Measurements from ENCODE around the gene KRT73. TPM values are rescaled to one million over a fixed set of nuclear protein-coding genes. Genes with fewer than 3 reads are reported as not detected.

The KRT73 gene
- total RNA-seq, 1 experiment from 2014 or later: not detected

DNA sequence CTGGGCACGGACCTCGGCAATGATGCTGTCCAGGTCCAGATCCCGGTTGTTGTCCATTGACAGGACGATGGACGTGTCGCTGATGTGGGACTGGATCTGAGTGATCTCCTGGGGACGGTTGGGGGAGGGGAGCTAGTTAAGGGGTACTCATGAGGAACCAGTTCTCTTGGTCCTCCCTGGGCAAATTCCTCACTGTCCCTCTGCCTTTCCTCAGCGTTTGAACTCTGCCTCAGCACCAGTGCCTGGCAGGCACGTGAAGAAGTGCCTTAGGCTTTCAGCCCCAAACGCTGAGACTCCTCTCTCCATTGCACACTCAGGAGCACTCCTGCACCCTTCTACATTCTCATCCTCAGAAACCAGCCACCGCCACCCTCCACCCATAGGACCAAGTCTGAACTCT is 26.8 kb downstream of the KRT73 start:
- no peak overlapping the region for H2BK12ac ChIP-seq (ENCODE audit: insufficient read length, low read depth, low read length)
- no peak overlapping the region; a peak in 1 of 7 replicates for H3K27ac Mint-ChIP-seq
- H3K9me3 Mint-ChIP-seq: peaks cover 26 to 39% of the 10 kb centered on the region in 2 experiments
- no peak overlapping the region for H3K23ac ChIP-seq (ENCODE audit: insufficient read length, low read depth, low read length)
- no peaks in the 10 kb centered on the region for H3K79me2 ChIP-seq (ENCODE audit: insufficient read depth, low read length)
- no peak overlapping the region for H3K4me2 ChIP-seq (ENCODE audit: insufficient read depth, insufficient read length, low read length)
- DNase-seq: no peak
- H2BK5ac ChIP-seq (ENCODE audit: insufficient read length, low read length): no peak overlapping the region
- H3K36me3 Mint-ChIP-seq (ENCODE audit: insufficient read depth in 1 of 3, low read depth in 3 of 3): peaks cover 3 to 13% (median 11%) of the 10 kb centered on the region in 3 experiments
- H2AK5ac ChIP-seq (ENCODE audit: insufficient read length, low read length): no peak overlapping the region
- no peak overlapping the region for H3T11ph ChIP-seq (ENCODE audit: low read length)
- H2BK120ac ChIP-seq (ENCODE audit: low read depth, low read length, poor library complexity, severe bottlenecking): no peak overlapping the region
- H3K18ac ChIP-seq (ENCODE audit: insufficient read length, low read depth, low read length): no peak overlapping the region
- H3K56ac ChIP-seq (ENCODE audit: insufficient read length, low read depth, low read length): no peak overlapping the region
- TF ChIP-seq, protein P1, sequence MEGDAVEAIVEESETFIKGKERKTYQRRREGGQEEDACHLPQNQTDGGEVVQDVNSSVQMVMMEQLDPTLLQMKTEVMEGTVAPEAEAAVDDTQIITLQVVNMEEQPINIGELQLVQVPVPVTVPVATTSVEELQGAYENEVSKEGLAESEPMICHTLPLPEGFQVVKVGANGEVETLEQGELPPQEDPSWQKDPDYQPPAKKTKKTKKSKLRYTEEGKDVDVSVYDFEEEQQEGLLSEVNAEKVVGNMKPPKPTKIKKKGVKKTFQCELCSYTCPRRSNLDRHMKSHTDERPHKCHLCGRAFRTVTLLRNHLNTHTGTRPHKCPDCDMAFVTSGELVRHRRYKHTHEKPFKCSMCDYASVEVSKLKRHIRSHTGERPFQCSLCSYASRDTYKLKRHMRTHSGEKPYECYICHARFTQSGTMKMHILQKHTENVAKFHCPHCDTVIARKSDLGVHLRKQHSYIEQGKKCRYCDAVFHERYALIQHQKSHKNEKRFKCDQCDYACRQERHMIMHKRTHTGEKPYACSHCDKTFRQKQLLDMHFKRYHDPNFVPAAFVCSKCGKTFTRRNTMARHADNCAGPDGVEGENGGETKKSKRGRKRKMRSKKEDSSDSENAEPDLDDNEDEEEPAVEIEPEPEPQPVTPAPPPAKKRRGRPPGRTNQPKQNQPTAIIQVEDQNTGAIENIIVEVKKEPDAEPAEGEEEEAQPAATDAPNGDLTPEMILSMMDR (conservative IDR thresholded peaks at IDR 0.05): no peak
- H3K4me1 Mint-ChIP-seq: no peaks in the 10 kb centered on the region
- H4K20me1 ChIP-seq (ENCODE audit: control insufficient read depth, insufficient read depth, insufficient read length): no peaks in the 10 kb centered on the region
- no CpG with 5 or more reads among the region's 11 CpGs for WGBS (ENCODE audit: extremely low coverage, insufficient read length, low lambda C conversion rate)
- H3K27me3 ChIP-seq (ENCODE audit: insufficient read depth, low read length): no peaks in the 10 kb centered on the region
- H3K4ac ChIP-seq (ENCODE audit: low read depth, low read length): no peak overlapping the region
- no peak overlapping the region for H3K14ac ChIP-seq (ENCODE audit: insufficient read depth, low read length)
- H2BK15ac ChIP-seq (ENCODE audit: low read depth, low read length): no peak overlapping the region
- H3K79me1 ChIP-seq (ENCODE audit: insufficient read depth, low read depth, low read length, poor library complexity, severe bottlenecking): no peaks in the 10 kb centered on the region
- H3K9me3 ChIP-seq (ENCODE audit: control insufficient read depth, low read depth, low read length): peaks cover 15% of the 10 kb centered on the region
- H4K91ac ChIP-seq (ENCODE audit: insufficient read length, low read depth, low read length): no peak overlapping the region
- H2AFZ ChIP-seq (ENCODE audit: low read length): no peak overlapping the region
- H3K4me1 ChIP-seq (ENCODE audit: insufficient read depth, low read length): no peaks in the 10 kb centered on the region
- H4K5ac ChIP-seq (ENCODE audit: insufficient read length, low read depth, low read length): no peak overlapping the region
- peaks cover 21% of the 10 kb centered on the region for H3K27me3 Mint-ChIP-seq (ENCODE audit: low read depth)
- no peak overlapping the region for H3K9ac ChIP-seq (ENCODE audit: extremely low read depth, insufficient read length, low read length)
- no peak overlapping the region for H3K27ac ChIP-seq (ENCODE audit: insufficient read length, low read depth, low read length)
- no peaks in the 10 kb centered on the region for H3K23me2 ChIP-seq (ENCODE audit: insufficient read length, low read depth, low read length, poor library complexity, severe bottlenecking)
- no peak overlapping the region for H4K8ac ChIP-seq (replicated peaks; ENCODE audit: insufficient read length, low read depth, low read length)
- H3K4me3 Mint-ChIP-seq: no peak overlapping the region
- H2BK20ac ChIP-seq (ENCODE audit: low read depth, low read length, poor library complexity, severe bottlenecking): no peak overlapping the region
